NCI-H1436 (cell line): Measurements from ENCODE around the gene DCLK2.

ENCODE experiments used
- DNase-seq: peaks from one replicate; lab custom pipeline; 2025; lab: John Stamatoyannopoulos, UW

The DCLK2 gene

DNA sequence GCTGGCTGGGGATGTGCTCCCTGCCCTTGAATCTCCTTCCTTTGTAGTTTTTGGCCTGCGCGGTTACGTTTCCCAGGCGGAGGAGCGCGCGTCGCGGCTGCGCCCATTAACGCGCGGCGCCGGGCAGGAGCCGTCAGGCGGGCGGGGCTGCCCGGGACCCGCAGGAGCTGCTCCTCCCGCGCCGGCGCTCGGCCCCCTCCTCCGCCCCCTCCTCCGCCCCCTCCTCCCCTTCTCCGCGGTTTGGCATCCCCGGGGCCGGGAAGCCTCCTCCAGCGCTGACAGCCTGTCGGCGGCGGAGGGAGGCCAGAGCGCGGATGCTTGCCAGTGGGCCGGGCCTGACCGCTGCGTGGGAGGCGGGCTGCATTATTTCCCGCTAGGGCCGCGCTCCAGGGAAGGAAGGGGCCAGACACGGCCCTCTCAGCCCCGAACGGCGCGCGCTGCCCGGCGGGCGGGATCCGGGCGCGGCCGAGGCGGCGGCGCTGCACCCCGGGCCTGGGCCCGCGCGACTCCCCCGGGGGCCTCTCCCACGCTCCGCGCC lies at the start of gene DCLK2:
Gene DCLK2, plus strand, starts transcription at position 405 of the 538 bp plus-strand sequence. CDS start 583 bp downstream, outside the sequence.
- DNase-seq, result peak; percentile 84

DNA sequence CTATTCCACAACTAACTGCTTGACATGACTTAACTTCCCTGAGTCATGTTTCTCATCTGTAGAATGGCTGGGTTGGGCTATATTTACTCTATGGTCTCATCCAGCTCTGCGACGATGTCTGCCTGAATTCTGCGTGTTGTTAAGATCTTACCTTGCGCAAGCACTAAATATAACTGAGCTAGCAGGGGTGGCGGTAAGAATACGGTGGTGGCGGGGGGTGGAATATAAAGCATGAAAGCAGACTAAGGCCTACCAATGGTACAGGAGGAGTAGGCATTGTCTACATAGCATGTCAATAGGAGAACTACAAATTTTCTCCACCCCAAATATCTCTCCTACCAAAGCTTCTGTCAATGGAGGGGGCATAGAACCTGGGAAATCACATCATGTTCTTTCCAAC lies 45.7 kb upstream of the DCLK2 start:
- no peak for DNase-seq

GRCh38 chr4:150033081-150033480 lies 45.2 kb upstream of the DCLK2 start:
- DNase-seq, result no peak

- no peak for DNase-seq
Measured at GRCh38 chr4:150033901-150034300, 44.3 kb upstream of the DCLK2 start.

GRCh38 chr4:150037251-150037856 lies 40.9 kb upstream of the DCLK2 start:
- no peak for DNase-seq

DNA sequence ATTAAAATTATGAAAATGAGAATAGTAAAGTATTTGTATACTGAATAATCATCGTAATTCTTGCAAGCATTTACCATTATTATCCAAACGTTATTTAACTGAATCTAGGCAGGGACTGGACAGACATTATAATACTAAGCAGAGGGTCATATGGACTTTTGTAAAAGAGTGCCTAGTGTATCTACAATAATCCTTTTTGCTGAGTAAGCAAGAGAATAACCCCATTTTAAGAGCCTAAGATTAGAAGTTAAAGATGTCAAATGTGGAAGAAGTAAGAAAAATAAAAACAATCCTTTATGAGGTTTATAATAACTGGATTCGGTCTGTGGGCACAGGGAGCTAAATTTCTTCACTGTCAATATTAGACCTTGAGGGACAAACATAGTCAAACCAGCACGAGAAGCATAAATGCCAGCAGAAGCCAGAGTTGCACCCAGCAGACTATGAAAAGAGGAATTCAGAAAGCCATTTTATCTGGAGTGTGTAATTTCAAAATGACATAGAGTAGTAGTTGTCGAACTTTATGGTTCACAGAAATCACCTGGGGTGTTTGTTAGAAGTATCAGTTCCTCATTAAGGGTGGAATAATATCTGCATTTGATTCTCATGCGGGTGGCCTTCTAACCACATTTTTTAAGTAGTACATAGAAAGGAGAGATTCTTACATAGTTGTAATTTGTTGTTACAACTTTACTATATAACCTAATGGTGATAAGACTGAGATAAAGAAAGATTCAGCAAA lies 39.7 kb upstream of the DCLK2 start:
- no peak for DNase-seq

GRCh38 chr4:150039274-150040127 lies 38.7 kb upstream of the DCLK2 start:
- no peak for DNase-seq

GRCh38 chr4:150044517-150044916 lies 33.7 kb upstream of the DCLK2 start:
- DNase-seq, result no peak

GRCh38 chr4:150045410-150045809 lies 32.8 kb upstream of the DCLK2 start:
- no peak for DNase-seq

- no peak for DNase-seq
Measured at GRCh38 chr4:150046728-150047217, 31.5 kb upstream of the DCLK2 start.

- DNase-seq, result no peak
Measured at GRCh38 chr4:150047546-150047945, 30.7 kb upstream of the DCLK2 start.

GRCh38 chr4:150049682-150050081 lies 28.6 kb upstream of the DCLK2 start:
- DNase-seq, result no peak

- DNase-seq, result no peak
Measured at GRCh38 chr4:150050566-150050965, 27.7 kb upstream of the DCLK2 start.

DNA sequence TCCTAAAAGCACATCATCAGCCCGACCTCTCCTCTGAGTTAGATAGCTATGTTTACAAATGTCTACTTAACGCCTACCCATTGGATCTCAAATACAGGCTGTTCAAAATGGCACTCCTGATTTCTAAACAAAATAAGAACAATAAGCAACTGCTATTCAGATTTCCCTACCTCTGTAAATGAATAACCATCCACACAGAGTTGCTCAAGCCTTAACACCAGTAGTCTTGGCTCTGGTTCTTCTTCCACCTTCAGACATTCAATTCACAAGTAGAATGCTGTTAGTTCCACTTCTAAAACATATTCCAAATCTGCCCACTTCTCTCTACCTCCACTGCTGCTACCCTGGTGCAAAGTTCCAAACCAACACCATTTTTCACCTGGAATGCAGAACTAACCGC lies 27.1 kb upstream of the DCLK2 start:
- no peak for DNase-seq

DNA sequence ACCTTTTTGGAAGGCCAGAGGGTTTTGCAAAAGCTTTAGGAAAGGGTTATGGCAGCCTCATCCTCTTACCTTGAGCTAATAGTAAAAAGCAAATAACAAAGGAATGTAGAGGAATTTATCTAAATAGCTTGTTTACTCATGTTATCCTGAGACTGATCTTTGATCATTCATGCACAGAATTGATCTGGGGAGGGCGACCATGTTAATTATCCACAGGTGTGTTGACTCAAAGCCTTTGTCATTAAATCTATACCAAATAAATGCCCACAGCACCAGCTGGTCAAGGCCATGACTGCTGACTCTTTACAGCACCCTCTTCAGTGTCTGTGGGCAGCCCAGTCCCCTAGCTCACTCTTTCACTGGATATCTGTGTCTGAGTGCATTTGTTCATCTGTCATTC lies 22.8 kb upstream of the DCLK2 start:
- no peak for DNase-seq

DNA sequence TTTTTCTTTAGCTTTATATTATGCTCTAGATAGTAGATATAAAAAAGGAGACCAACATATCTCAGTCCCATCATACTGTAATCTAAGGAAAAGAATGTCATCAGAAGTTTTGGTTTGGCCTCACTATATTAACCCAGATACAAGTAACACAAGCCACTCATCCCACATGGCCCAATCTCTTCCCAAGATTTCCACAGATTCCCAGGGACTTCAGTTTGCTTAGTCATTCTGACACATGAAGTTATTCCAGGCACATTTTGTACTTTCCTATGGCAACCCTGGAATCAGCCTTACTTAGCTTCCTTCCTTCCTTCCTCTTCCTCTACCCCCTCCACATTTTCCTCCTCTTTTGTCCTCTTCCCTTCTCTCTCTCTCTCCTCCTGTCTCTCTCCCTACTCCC lies 21.7 kb upstream of the DCLK2 start:
- no peak for DNase-seq

GRCh38 chr4:150061086-150061776 lies 17.0 kb upstream of the DCLK2 start:
- DNase-seq, result no peak

- no peak for DNase-seq
Measured at GRCh38 chr4:150063128-150063527, 15.1 kb upstream of the DCLK2 start.

DNA sequence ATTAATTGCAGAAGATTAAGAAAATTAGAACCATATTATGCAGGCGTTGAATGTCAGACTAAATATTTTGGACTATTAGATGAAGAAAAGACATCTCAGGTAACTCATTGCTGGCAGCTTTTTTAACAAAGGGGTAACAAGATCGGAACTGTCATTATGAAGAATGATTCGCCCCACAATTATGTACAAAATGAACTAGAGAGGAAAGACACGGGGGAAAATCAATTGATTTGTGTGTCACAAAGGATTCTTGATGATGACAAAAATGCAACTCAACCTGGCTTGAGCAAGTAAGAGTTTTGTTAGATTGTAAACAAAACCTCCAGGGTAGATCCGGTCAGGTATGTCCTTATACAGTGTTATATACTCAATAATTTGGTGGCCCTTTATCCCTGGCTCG lies 12.5 kb upstream of the DCLK2 start:
- DNase-seq, result no peak

- no peak for DNase-seq
Measured at GRCh38 chr4:150067859-150068258, 10.4 kb upstream of the DCLK2 start.

DNA sequence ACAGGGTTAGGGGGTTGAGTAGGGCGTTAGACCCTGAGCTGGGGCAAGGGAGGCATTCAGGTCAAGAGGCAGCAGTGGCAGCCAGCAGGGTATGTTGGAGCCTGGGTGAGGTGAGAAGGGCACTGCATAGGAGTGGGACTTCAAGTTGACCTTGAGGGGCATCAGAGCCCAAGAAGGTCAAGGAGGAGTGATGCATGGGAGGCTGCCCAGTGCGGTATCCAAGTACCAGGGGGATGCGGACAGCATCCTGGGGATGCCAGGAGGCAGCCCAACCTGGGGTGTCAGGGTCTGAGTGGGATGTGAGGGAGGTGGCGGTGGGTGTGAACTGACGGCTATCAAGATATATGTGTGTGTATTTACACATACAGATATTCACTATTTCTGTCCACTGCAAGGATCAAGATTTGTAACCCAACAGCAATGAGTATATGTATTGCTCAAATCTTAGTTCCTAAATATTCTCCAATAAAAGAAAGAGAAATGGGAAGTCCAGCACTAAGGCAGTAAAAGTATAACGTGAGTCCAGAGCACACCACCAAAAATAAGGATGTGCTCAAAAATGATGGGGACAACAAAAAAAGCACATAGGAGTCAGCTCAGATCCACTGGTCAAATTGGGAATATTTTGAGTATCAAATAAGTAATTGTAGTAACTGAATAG lies 9.8 kb upstream of the DCLK2 start:
- no peak for DNase-seq
